ENCODE measurements around the gene TRHDE. TPM values are rescaled to one million over a fixed set of nuclear protein-coding genes. Genes with fewer than 3 reads are reported as not detected.

The TRHDE gene
- total and polyA plus RNA-seq, 2 donors (not counting 1 experiment from before 2014, with no cell fraction given): 7.3 to 8.8 TPM

- H3K4me1 ChIP-seq (ENCODE audit: control insufficient read depth, extremely low read depth, insufficient read depth, low read length): no peaks in the 10 kb centered on the region
- no peaks in the 10 kb centered on the region for H3K9me3 ChIP-seq (ENCODE audit: control insufficient read depth, insufficient read depth, low read depth, low read length)
- DNase-seq (ENCODE audit: low read depth in 2 of 2): peak; percentile 71 to 72
- H3K4me2 ChIP-seq (ENCODE audit: extremely low read depth, insufficient read depth, low read length): peak overlapping the region; percentile 77
- peak overlapping the region; percentile 70 for H2AFZ ChIP-seq (ENCODE audit: low read length)
- H3K9ac ChIP-seq (ENCODE audit: insufficient read depth, low read length): peak overlapping the region; percentile 64
- peaks cover 6% of the 10 kb centered on the region for H3K27me3 ChIP-seq (ENCODE audit: control insufficient read depth, insufficient read depth, low read length)
- H4K20me1 ChIP-seq (ENCODE audit: control insufficient read depth, extremely low read depth, insufficient read depth, low read length): no peaks in the 10 kb centered on the region
- TF ChIP-seq EZH2 (IDR thresholded peaks at IDR 0.05; ENCODE audit: low read length, missing control alignments): no peak
- TF ChIP-seq CTCF (conservative IDR thresholded peaks at IDR 0.05 in 1 of 2, IDR thresholded peaks at IDR 0.05 in 1 of 2; ENCODE audit: low read depth in 1 of 2, low read length in 2 of 2): peak in 1 of 2 donors; percentile 36
- peaks cover 69% of the 10 kb centered on the region for H3K79me2 ChIP-seq (ENCODE audit: control insufficient read depth, insufficient read depth, low read length)
- no peaks in the 10 kb centered on the region for H3K36me3 ChIP-seq (ENCODE audit: control insufficient read depth, insufficient read depth, low read length)
- H3K4me3 ChIP-seq (replicated peaks in 1 of 4; ENCODE audit: control extremely low read depth in 1 of 4, insufficient read depth in 1 of 4, low read depth in 3 of 4, low read length in 4 of 4): peak overlapping the region; percentile 72 to 83 (median 77)
- peak overlapping the region; percentile 77 for H3K27ac ChIP-seq (ENCODE audit: insufficient read depth, low read length)
Measured at GRCh38 chr12:72271451-72272090, 599 bp upstream of the TRHDE start.

GRCh38 chr12:72272731-72273498 is 745 bp downstream of the TRHDE start:
- Histone ChIP-seq H3K27ac (ENCODE audit: insufficient read depth, low read length) (peak overlapping the region; percentile 85), H2AFZ (ENCODE audit: low read length) (peak overlapping the region; percentile 71), H3K9ac (ENCODE audit: insufficient read depth, low read length) (peak overlapping the region; percentile 77), H3K4me3 (replicated peaks in 1 of 4; ENCODE audit: control extremely low read depth in 1 of 4, insufficient read depth in 1 of 4, low read depth in 3 of 4, low read length in 4 of 4) (peak overlapping the region; percentile 59 to 76 (median 74)), H3K27me3 (ENCODE audit: control insufficient read depth, insufficient read depth, low read length) (peaks cover 6% of the 10 kb centered on the region), H3K4me1 (ENCODE audit: control insufficient read depth, extremely low read depth, insufficient read depth, low read length) (no peaks in the 10 kb centered on the region), H4K20me1 (ENCODE audit: control insufficient read depth, extremely low read depth, insufficient read depth, low read length) (no peaks in the 10 kb centered on the region), H3K36me3 (ENCODE audit: control insufficient read depth, insufficient read depth, low read length) (no peaks in the 10 kb centered on the region), H3K79me2 (ENCODE audit: control insufficient read depth, insufficient read depth, low read length) (peaks cover 66% of the 10 kb centered on the region), H3K9me3 (ENCODE audit: control insufficient read depth, insufficient read depth, low read depth, low read length) (no peaks in the 10 kb centered on the region), H3K4me2 (ENCODE audit: extremely low read depth, insufficient read depth, low read length) (peak overlapping the region; percentile 65)
- DNase-seq (ENCODE audit: low read depth in 2 of 2): peak; percentile 70 to 73
- peak in 1 of 2 donors; percentile 38 for TF ChIP-seq CTCF (conservative IDR thresholded peaks at IDR 0.05 in 1 of 2, IDR thresholded peaks at IDR 0.05 in 1 of 2; ENCODE audit: low read depth in 1 of 2, low read length in 2 of 2)
- TF ChIP-seq EZH2 (IDR thresholded peaks at IDR 0.05; ENCODE audit: low read length, missing control alignments): peak; percentile 79

- Histone ChIP-seq H3K9me3 (ENCODE audit: control insufficient read depth, insufficient read depth, low read depth, low read length) (no peaks in the 10 kb centered on the region), H3K27ac (ENCODE audit: insufficient read depth, low read length) (peak overlapping the region; percentile 85), H3K4me2 (ENCODE audit: extremely low read depth, insufficient read depth, low read length) (peak overlapping the region; percentile 65), H3K79me2 (ENCODE audit: control insufficient read depth, insufficient read depth, low read length) (peaks cover 67% of the 10 kb centered on the region), H4K20me1 (ENCODE audit: control insufficient read depth, extremely low read depth, insufficient read depth, low read length) (no peaks in the 10 kb centered on the region), H3K4me3 (replicated peaks in 1 of 4; ENCODE audit: control extremely low read depth in 1 of 4, insufficient read depth in 1 of 4, low read depth in 3 of 4, low read length in 4 of 4) (peak overlapping the region; percentile 59 to 76 (median 74)), H3K9ac (ENCODE audit: insufficient read depth, low read length) (peak overlapping the region; percentile 77), H3K4me1 (ENCODE audit: control insufficient read depth, extremely low read depth, insufficient read depth, low read length) (no peaks in the 10 kb centered on the region), H2AFZ (ENCODE audit: low read length) (peak overlapping the region; percentile 71), H3K36me3 (ENCODE audit: control insufficient read depth, insufficient read depth, low read length) (no peaks in the 10 kb centered on the region), H3K27me3 (ENCODE audit: control insufficient read depth, insufficient read depth, low read length) (peaks cover 6% of the 10 kb centered on the region)
- TF ChIP-seq CTCF (conservative IDR thresholded peaks at IDR 0.05 in 1 of 2, IDR thresholded peaks at IDR 0.05 in 1 of 2; ENCODE audit: low read depth in 1 of 2, low read length in 2 of 2): no peak
- peak; percentile 48 for TF ChIP-seq EZH2 (IDR thresholded peaks at IDR 0.05; ENCODE audit: low read length, missing control alignments)
- no peak for DNase-seq (ENCODE audit: low read depth in 2 of 2)
Measured at GRCh38 chr12:72273499-72273837, 1.3 kb downstream of the TRHDE start.

All from fibroblast of lung (primary cell).